ENCODE measurements around the gene CARNS1. TPM values are rescaled to one million over a fixed set of nuclear protein-coding genes. Genes with fewer than 3 reads are reported as not detected.

CARNS1 gene
- total and polyA plus RNA-seq, 2 of the 13 experiments (the other 11 are each of a cell fraction or from before 2014, with no cell fraction given) = not detected

DNA sequence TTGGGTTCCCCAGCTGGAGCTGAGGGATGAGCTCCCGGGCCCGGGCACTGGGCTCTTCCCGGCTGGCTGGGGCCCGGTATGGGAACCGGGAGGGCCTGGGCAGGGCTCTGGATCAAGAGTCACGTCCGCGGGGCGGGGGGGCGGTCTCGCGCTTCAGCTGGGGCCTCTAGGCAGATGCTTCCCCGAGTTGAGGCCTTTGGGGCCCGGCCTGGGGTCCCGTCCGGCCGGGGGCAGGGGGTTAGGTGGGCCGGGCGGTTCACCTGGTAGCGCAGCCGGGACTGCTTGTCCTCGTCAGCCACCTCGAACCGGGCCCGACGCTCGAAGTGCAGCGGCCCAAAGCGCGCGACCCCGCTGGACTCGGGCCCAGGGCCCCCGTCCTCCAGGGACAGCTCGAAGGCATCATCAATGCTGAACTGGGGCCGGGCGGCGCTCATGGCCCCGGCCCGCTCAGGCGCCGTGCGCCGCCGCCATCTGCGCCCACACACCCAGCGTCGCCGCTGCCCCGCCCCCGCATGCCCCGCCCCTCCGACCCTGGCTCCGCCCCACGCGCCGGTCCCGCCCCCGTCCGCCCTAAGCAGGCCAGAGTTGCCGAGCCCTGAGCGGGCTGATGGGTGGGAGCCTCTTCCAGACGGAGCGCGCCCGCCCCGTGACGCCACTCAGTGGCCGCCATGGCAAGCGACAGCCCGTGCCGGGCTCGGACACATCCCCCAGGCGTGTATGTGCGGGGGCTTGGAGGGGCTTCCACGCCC is 53.5 kb downstream of the CARNS1 start, which contains the start of gene TMEM134:
Gene TMEM134 (minus strand): TSS at position 493 of the 749 bp plus-strand sequence. CDS start 59 bp downstream, at position 434.
- Histone ChIP-seq H3K4me1 (ENCODE audit: insufficient read depth, low read length) (peaks cover 69% of the 10 kb centered on the region), H3K4me2 (ENCODE audit: low read depth, low read length) (peak within 1 kb of the TSS; percentile 97), H3K36me3 (replicated peaks in 1 of 2; ENCODE audit: control insufficient read depth in 1 of 2, insufficient read depth in 2 of 2, low read length in 2 of 2) (no peaks in the 10 kb centered on the region), H3K9me3 (ENCODE audit: low read length) (no peaks in the 10 kb centered on the region), H3K79me2 (ENCODE audit: insufficient read depth, low read length) (no peaks in the 10 kb centered on the region), H2AFZ (ENCODE audit: low read length) (no peak within 1 kb of the TSS), H3K27me3 (ENCODE audit: control insufficient read depth in 1 of 2, insufficient read depth in 2 of 2, low read length in 2 of 2) (no peaks in the 10 kb centered on the region), H3K4me3 (replicated peaks in 1 of 3; ENCODE audit: insufficient read depth in 1 of 3, low read depth in 2 of 3, low read length in 3 of 3) (peak within 1 kb of the TSS; percentile 81 to 87 (median 81)), H3K9ac (ENCODE audit: insufficient read depth, low read depth, low read length) (peak within 1 kb of the TSS; percentile 73), H4K20me1 (ENCODE audit: insufficient read depth, low read length) (no peaks in the 10 kb centered on the region), H3K27ac (ENCODE audit: extremely low read length, insufficient read depth, low read length) (peak within 1 kb of the TSS; percentile 56)
- intact Hi-C loops (cut with micrococcal nuclease; ENCODE audit: unreplicated experiment) = no loop called here
- no TSS peak for BruUV-seq (replicated peaks)
- DNase-seq (ENCODE audit: low spot score) = peak; percentile 81
- in situ Hi-C loops (cut with HindIII; ENCODE audit: extremely low pct_ligation_motif_present, low pct_unique_long_range_greater_than_20kb) = loop anchor here (5.0 kb wide), 1 partner anchor 67 kb away; the partner anchor contains the start of genes PPP1CA and TBC1D10C
- ChIA-PET CTCF (ENCODE audit: low intra/inter-chr PET ratio, low total read pairs) (no interaction called here), POLR2A (interaction anchor here (0.7 to 2.0 kb wide), 14 partner anchors 8 to 229 kb away, joined by 3 to 22 read pairs (median 4); partner anchors contain the start of genes AIP, POLD4, PPP1CA and PTPRCAP)
- FAIRE-seq = no peak
- ATAC-seq = peak; percentile 79
- WGBS (ENCODE audit: low lambda C conversion rate) = no CpG with 5 or more reads among the region's 76 CpGs
- peak; percentile 39; the same call in 1 of the 2 replicates for TF ChIP-seq ZNF777 (CRISPR knock-in tag; IDR thresholded peaks at IDR 0.05)
- peak; percentile 40; the same call in 1 of the 2 replicates for TF ChIP-seq MIER3 (CRISPR knock-in tag; IDR thresholded peaks at IDR 0.05; ENCODE audit: borderline replicate concordance)
- TF ChIP-seq ZNF773 (CRISPR knock-in tag; IDR thresholded peaks at IDR 0.05; ENCODE audit: borderline replicate concordance) = no peak
- peak; percentile 54; the same call in 1 of the 2 replicates for TF ChIP-seq PHF21A (CRISPR knock-in tag; IDR thresholded peaks at IDR 0.05)
- no peak; the same call in 1 of the 2 replicates for TF ChIP-seq TBX2 (CRISPR knock-in tag; IDR thresholded peaks at IDR 0.05; ENCODE audit: borderline replicate concordance)
- peak; percentile 67; the same call in 1 of the 2 replicates for TF ChIP-seq NFKB2 (CRISPR knock-in tag; IDR thresholded peaks at IDR 0.05; ENCODE audit: borderline replicate concordance)
- TF ChIP-seq, protein P1, sequence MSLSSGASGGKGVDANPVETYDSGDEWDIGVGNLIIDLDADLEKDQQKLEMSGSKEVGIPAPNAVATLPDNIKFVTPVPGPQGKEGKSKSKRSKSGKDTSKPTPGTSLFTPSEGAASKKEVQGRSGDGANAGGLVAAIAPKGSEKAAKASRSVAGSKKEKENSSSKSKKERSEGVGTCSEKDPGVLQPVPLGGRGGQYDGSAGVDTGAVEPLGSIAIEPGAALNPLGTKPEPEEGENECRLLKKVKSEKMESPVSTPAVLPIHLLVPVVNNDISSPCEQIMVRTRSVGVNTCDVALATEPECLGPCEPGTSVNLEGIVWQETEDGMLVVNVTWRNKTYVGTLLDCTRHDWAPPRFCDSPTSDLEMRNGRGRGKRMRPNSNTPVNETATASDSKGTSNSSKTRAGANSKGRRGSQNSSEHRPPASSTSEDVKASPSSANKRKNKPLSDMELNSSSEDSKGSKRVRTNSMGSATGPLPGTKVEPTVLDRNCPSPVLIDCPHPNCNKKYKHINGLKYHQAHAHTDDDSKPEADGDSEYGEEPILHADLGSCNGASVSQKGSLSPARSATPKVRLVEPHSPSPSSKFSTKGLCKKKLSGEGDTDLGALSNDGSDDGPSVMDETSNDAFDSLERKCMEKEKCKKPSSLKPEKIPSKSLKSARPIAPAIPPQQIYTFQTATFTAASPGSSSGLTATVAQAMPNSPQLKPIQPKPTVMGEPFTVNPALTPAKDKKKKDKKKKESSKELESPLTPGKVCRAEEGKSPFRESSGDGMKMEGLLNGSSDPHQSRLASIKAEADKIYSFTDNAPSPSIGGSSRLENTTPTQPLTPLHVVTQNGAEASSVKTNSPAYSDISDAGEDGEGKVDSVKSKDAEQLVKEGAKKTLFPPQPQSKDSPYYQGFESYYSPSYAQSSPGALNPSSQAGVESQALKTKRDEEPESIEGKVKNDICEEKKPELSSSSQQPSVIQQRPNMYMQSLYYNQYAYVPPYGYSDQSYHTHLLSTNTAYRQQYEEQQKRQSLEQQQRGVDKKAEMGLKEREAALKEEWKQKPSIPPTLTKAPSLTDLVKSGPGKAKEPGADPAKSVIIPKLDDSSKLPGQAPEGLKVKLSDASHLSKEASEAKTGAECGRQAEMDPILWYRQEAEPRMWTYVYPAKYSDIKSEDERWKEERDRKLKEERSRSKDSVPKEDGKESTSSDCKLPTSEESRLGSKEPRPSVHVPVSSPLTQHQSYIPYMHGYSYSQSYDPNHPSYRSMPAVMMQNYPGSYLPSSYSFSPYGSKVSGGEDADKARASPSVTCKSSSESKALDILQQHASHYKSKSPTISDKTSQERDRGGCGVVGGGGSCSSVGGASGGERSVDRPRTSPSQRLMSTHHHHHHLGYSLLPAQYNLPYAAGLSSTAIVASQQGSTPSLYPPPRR (CRISPR knock-in tag; IDR thresholded peaks at IDR 0.05; ENCODE audit: borderline replicate concordance) = 0 out of 2 replicates have a peak, but pooled peaks have one; percentile 20
- peak in 1 of 2 experiments; percentile 26; a peak in 2 of 4 replicates for TF ChIP-seq EP300 (IDR thresholded peaks at IDR 0.05; ENCODE audit: low read depth in 2 of 2, low read length in 2 of 2)
- TF ChIP-seq EP300 (CRISPR knock-in tag; IDR thresholded peaks at IDR 0.05; ENCODE audit: borderline replicate concordance) = no peak
- TF ChIP-seq, protein P2, sequence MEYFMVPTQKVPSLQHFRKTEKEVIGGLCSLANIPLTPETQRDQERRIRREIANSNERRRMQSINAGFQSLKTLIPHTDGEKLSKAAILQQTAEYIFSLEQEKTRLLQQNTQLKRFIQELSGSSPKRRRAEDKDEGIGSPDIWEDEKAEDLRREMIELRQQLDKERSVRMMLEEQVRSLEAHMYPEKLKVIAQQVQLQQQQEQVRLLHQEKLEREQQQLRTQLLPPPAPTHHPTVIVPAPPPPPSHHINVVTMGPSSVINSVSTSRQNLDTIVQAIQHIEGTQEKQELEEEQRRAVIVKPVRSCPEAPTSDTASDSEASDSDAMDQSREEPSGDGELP (IDR thresholded peaks at IDR 0.05; ENCODE audit: borderline replicate concordance, low read depth) = peak; percentile 21; the same call in 1 of the 2 replicates
- TF ChIP-seq SALL2 (CRISPR knock-in tag; IDR thresholded peaks at IDR 0.05) = peak; percentile 87; the same call in 1 of the 2 replicates
- TF ChIP-seq ZNF230 (CRISPR knock-in tag; IDR thresholded peaks at IDR 0.05) = no peak; the same call in 1 of the 2 replicates
- peak; percentile 15; the same call in 1 of the 2 replicates for TF ChIP-seq ISL2 (CRISPR knock-in tag; IDR thresholded peaks at IDR 0.05)
- TF ChIP-seq, protein P3, sequence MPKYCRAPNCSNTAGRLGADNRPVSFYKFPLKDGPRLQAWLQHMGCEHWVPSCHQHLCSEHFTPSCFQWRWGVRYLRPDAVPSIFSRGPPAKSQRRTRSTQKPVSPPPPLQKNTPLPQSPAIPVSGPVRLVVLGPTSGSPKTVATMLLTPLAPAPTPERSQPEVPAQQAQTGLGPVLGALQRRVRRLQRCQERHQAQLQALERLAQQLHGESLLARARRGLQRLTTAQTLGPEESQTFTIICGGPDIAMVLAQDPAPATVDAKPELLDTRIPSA (CRISPR knock-in tag; IDR thresholded peaks at IDR 0.05; ENCODE audit: borderline replicate concordance) = 0 out of 2 replicates have a peak, but pooled peaks have one; percentile 62
- TF ChIP-seq KDM5B (CRISPR knock-in tag; IDR thresholded peaks at IDR 0.05; ENCODE audit: borderline replicate concordance) = no peak
- peak; percentile 84 for TF ChIP-seq RBFOX2 (IDR thresholded peaks at IDR 0.05; ENCODE audit: low read depth, low read length)
- TF ChIP-seq SP5 (CRISPR knock-in tag; IDR thresholded peaks at IDR 0.05; ENCODE audit: borderline replicate concordance, low read depth) = peak; percentile 90
